Thyroid gland (tissue), 4 donors: ENCODE measurements around the gene BACH2. TPM values are rescaled to one million over a fixed set of nuclear protein-coding genes. Genes with fewer than 3 reads are reported as not detected.

Experiments
- DNase-seq, 2 donors: peaks; one replicate each; pipeline ENCODE4 v3.0.0-alpha.2; 2019
- H3K27ac ChIP-seq, 3 donors: fragments of 200-600 bp; sonication (generic); 1 replicate in 2 of 3; 2 replicates in 1 of 3; pipeline ENCODE4 v1.5.1; 2016 to 2019; ENCODE audit warnings: mild to moderate bottlenecking in 1 of 3, moderate library complexity in 1 of 3
- H3K27me3 ChIP-seq: fragments of 200-600 bp; sonication (generic); one replicate; pipeline ENCODE4 v1.5.1; 2019
- H3K36me3 ChIP-seq, 2 donors: fragments of 200-600 bp; sonication (generic); one replicate each; pipeline ENCODE4 v1.5.1; 2016 to 2019
- H3K4me1 ChIP-seq, 2 donors: fragments of 200-600 bp; sonication (generic); one replicate each; pipeline ENCODE4 v1.5.1; 2017 to 2019
- H3K4me3 ChIP-seq, 3 donors: fragments of 200-600 bp; sonication (generic); replicated peaks in 1 of 3; 1 replicate in 2 of 3; 2 replicates in 1 of 3; pipeline ENCODE4 v1.5.1; 2016; ENCODE audit warnings: mild to moderate bottlenecking in 1 of 3
- H3K9me3 ChIP-seq: fragments of 200-600 bp; sonication (generic); one replicate; pipeline ENCODE4 v1.5.1; 2017
- POLR2A ChIP-seq, 2 donors: fragments of 450-650 bp; IDR thresholded peaks; one replicate each; pipeline ENCODE4 v1.6.1; 2017; ENCODE audit warnings: antibody characterized with exemption in 2 of 2, mild to moderate bottlenecking in 2 of 2, moderate library complexity in 1 of 2
- WGBS, 2 donors: methylation state at CpG; one replicate each; pipeline ENCODE4 v1.1.5; 2017; 5-methylcytosine and 5-hydroxymethylcytosine counted together
- intact Hi-C: fragments of 100-400 bp; cut with DNase I; formaldehyde crosslinking; loops from one replicate; pipeline ENCODE4 v1.15.1; 2023
- microRNA-seq: library from miRNA; unstranded; fragments of <30 nt; microRNA quantifications from one replicate; pipeline ENCODE4, GENCODE V29; 2016
- small RNA-seq: library from RNA; depleted of rRNA; stranded (forward); fragments of <200 nt; gene quantifications from one replicate; pipeline ENCODE3, GENCODE V24; 2016
- total RNA-seq, 4 donors: library from RNA; depleted of rRNA; stranded (reverse); fragments of >200 nt; gene quantifications; one replicate each; pipeline ENCODE4 v1.2.3, GENCODE V29; 2016
- TF ChIP-seq, protein P1 (sequence below), 6 experiments: fragments of 200-600 bp in 3 of 6; fragments of 450-650 bp in 3 of 6; sonication (generic) in 3 of 6; IDR thresholded peaks; one replicate each; pipeline ENCODE4 v1.5.1; 2016 to 2019; ENCODE audit warnings: antibody characterized with exemption in 6 of 6, mild to moderate bottlenecking in 2 of 6, inconsistent platforms in 1 of 6, moderate library complexity in 1 of 6

BACH2 gene
- total RNA-seq, 4 donors from 2014 or later, result 0.98 to 6.6 (median 3.9) TPM

DNA sequence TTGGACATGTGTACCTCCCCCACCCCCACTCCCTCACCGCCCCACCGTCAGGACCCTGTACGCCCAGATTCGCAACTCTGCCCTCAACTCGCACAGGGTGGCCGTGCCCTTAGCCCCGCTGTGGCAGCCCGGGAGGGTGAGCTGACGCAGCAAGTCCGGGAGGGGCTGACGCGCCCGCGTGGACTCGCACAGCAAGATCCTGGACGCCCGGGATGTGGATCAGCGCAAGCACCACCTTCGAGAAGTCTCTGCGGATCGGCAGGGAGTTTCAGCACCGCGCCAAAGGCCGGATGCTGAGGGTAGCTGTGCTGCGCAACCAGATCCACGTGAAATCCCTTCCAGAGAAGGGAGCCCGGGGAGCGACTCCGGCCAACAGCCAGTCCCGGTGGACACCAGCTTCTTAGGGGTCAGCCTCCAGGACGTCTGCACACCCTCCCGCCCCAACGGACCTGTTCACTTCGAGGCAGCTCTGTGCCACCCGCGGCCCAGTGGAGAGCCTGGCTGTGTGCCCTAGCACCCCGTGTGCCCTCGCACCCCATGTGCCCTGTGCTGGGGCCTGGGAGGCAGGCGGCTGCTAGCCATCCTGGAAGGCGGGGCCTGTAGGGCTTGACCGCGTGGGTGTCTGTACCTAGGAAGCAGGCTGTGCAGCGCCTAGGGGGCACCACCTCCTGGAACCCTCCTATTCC lies 409.0 kb downstream of the BACH2 start:
- WGBS, 2 donors, result 15 to 43% methylated on average over 18 to 19 of the region's 43 CpGs

DNA sequence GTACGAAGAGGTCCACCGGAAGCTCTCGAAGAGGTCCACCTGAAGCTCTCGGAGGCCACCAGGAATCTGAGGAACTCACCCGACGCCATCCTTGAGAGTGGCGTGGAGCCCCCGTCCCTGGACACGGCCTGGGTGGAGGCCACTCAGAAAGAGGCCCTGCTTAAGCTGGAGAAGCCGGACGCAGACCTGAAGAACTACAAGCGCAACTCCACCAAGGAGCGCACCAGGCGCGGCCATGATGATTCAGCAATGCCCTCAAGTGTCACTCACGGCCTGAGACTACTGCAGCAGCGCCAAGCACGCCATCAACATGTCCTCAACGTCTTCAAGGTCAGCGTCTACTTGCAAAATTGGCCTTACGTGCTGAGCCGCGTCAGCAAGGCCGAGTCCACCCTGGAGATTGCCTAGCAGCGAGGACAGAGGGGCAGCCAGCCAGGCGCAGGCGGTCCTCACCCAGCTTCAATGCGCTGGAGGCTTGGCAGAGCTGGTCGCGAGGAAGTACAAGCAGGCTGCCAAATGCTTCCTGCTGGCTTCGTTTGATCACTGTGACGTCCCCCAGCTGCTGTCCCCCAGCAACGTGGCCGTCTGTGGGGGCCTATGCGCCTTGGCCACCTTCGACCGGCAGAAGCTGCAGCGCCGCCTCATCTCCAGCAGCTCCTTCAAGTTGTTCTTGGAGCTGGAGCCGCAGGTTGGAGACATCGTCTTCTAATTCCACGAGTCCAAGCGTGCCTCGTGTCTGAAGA lies 410.1 kb downstream of the BACH2 start:
- TF ChIP-seq POLR2A (IDR thresholded peaks at IDR 0.05), result no peak
- TF ChIP-seq, protein P1, sequence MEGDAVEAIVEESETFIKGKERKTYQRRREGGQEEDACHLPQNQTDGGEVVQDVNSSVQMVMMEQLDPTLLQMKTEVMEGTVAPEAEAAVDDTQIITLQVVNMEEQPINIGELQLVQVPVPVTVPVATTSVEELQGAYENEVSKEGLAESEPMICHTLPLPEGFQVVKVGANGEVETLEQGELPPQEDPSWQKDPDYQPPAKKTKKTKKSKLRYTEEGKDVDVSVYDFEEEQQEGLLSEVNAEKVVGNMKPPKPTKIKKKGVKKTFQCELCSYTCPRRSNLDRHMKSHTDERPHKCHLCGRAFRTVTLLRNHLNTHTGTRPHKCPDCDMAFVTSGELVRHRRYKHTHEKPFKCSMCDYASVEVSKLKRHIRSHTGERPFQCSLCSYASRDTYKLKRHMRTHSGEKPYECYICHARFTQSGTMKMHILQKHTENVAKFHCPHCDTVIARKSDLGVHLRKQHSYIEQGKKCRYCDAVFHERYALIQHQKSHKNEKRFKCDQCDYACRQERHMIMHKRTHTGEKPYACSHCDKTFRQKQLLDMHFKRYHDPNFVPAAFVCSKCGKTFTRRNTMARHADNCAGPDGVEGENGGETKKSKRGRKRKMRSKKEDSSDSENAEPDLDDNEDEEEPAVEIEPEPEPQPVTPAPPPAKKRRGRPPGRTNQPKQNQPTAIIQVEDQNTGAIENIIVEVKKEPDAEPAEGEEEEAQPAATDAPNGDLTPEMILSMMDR (IDR thresholded peaks at IDR 0.05), result no peak
- Histone ChIP-seq H3K27me3 (no peaks in the 10 kb centered on the region), H3K27ac (no peak overlapping the region), H3K4me3 (no peak overlapping the region), H3K36me3 (no peaks in the 10 kb centered on the region), H3K4me1 (no peaks in the 10 kb centered on the region), H3K9me3 (no peaks in the 10 kb centered on the region)
- 91 to 93% methylated on average over 38 to 43 of the region's 44 CpGs for WGBS, 2 donors
- DNase-seq, result no peak
- intact Hi-C loops, result no loop called here

More for the DNA sequence above, 409.0 kb downstream of the BACH2 start:
- no peak for TF ChIP-seq POLR2A (IDR thresholded peaks at IDR 0.05)
- TF ChIP-seq, protein P1 (IDR thresholded peaks at IDR 0.05), result no peak
- Histone ChIP-seq H3K27me3 (no peaks in the 10 kb centered on the region), H3K27ac (no peak overlapping the region), H3K4me1 (no peaks in the 10 kb centered on the region), H3K9me3 (no peaks in the 10 kb centered on the region), H3K36me3 (no peaks in the 10 kb centered on the region), H3K4me3 (no peak overlapping the region)
- intact Hi-C loops, result no loop called here
- DNase-seq, result no peak

Small RNA genes within 50 kb of the gene (microRNA-seq; reads per million reads assigned to microRNA genes)
- not detected for gene MIR4464

Small RNA genes within 50 kb of the gene (small RNA-seq; reads per million reads assigned to genes)
- gene MIR4464 (not detected), gene RF00019 (not detected), gene RN7SKP110 (not detected)
